Erythroblast (primary cell): ENCODE measurements around the gene SLC25A51.

Source experiments
- DNase-seq, 2 experiments: peaks; one replicate each; lab custom pipeline; 2025; lab: John Stamatoyannopoulos, UW
- GATA1 ChIP-seq: IDR thresholded peaks from 2 replicates; pipeline ENCODE4 v1.6.1; 2011; ENCODE audit warnings: low read depth, mild to moderate bottlenecking, control low read depth, low read length, moderate library complexity
- POLR2A ChIP-seq: IDR thresholded peaks from 2 replicates; pipeline ENCODE4 v1.6.1; 2011; ENCODE audit warnings: mild to moderate bottlenecking, low read length

SLC25A51 gene, protein sequence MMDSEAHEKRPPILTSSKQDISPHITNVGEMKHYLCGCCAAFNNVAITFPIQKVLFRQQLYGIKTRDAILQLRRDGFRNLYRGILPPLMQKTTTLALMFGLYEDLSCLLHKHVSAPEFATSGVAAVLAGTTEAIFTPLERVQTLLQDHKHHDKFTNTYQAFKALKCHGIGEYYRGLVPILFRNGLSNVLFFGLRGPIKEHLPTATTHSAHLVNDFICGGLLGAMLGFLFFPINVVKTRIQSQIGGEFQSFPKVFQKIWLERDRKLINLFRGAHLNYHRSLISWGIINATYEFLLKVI

GRCh38 chr9:37903647-37904444 lies at the start of gene SLC25A51:
SLC25A51 (minus strand) TSS chr9:37904127; CDS start chr9:37888550, 15,577 bp downstream.
- DNase-seq = peak; percentile 94 to 96
- TF ChIP-seq POLR2A = peak; percentile 78
- no peak for TF ChIP-seq GATA1

- TF ChIP-seq GATA1 = no peak
- no peak for TF ChIP-seq POLR2A
- peak in 1 of 2 experiments; percentile 38 for DNase-seq
Observed at GRCh38 chr9:37953206-37953774, 49.4 kb upstream of the SLC25A51 start.

DNA sequence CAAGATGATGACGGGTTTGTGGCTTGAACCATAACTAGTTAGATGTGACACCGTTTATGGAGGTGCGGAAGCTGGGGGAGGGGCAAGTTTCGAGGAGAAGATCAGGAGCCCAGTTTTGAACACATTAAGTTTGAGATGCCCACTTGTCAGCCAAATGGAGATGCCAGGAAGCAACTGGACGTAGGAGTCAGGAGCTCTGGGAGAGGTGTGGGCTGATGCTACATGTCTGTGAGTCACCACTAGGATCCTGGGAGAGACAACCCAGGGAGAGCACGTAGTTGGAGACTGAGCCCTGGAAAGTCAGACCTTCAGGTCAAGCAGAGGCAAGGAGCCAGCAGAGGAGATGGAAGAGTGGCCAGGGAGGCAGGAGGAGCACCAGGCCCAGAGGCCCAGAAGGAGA lies 48.8 kb upstream of the SLC25A51 start:
- TF ChIP-seq GATA1 (no peak), POLR2A (no peak)
- DNase-seq = peak in 1 of 2 experiments; percentile 15

DNA sequence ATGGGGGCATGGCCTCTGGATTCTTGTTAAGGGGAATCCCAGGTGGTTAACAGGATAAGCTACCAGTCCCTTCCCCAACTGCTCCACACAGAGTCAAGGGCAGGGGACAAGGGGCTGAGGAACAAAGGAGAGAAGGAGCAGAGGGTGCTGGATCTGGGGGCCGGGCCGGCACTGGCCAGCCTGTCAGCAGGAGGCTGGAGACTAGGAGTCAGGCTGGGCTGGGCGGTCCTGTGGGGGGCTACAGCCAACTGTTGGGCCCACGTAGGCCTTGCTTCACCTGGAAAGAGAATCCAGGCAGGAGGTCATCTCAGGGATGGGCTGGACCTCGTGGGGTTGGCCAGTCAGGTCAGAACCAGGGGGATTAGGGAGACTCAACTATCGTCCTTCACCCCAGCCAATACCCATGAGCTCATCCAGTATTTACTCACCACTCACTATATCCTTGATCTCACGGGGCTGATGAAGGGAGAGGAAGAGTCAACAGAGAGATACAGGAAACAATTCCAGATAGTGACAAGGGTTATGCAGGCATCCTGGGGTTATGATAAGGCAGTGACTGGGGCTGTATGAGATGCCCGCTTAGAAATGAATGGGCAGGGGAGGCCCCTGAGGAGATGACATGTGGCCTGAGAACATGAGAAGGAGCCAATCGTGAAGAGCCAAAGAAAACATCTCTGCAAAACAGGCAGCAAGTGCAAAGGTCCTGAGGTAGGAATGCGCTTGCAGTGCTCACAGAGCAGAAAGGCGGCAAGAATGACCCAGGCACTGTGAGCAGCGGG lies 47.9 kb upstream of the SLC25A51 start:
- DNase-seq = no peak
- TF ChIP-seq GATA1 (no peak), POLR2A (no peak)

DNA sequence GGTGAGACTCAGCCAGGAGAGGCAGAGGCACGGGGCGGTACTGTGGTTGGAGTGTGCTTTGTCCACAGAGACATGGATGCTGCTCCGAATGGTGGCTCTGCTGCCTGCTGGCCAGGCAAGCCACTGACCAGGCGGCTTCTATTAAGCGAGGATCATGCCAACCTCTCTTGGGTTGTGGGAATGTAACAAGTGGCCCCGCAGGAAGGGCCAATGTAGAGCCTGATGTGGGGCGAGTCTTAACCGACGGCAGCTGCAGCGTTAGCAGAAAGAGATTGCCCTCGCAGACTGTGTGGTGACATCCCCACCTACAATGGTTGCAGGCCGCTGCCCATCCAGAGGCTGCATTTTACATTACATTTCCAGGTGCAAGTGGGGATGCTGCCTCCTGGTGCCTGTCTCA lies 46.6 kb upstream of the SLC25A51 start:
- TF ChIP-seq GATA1 = no peak
- TF ChIP-seq POLR2A = no peak
- no peak for DNase-seq

DNA sequence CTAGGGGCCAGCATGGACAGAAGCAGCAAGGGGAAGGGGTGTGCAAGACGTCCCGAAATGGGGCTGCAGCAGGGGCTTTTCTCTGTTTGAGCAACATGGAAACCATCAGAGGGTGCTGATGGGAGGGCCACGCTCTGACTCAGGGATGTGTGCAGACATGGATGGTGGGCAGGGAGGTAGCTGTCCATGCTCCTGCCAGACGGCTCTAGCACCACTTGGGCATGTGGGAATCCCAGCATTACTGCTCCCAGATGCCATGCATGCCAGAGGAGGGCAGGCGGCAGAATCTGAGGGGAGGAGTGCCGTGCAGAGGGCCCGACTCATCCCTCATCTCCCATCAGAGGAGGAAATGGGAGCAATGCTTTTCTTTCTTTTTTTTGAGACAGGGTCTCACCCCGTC lies 45.6 kb upstream of the SLC25A51 start:
- DNase-seq = no peak

DNA sequence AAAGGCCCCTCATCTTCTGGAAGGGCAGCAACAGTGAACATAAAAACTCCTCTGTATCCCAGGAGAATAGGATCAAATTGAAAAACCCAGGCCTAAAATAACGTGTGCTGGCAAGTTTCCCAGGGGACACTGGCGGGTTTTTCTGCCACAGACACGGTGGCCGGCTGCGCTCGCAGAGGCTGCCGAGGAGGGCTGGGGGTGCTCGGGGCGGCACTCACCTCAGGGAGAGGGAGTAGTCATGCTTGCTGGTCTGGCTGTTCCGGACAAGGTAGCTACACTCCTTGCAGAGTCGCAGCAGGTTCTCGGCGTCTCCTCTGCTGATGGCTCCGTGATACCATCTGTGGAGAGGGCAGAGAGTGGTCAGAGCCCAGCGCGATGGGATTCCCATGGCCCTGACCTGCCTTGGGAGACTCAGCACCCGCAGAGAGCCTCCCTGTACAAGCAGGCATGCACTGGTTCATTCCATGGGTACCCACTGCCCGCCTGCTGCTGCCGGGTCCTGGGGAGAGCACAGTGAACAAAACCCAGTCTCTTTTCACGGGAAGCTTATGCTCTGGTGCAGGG lies 44.6 kb upstream of the SLC25A51 start:
- TF ChIP-seq GATA1 (no peak), POLR2A (no peak)
- DNase-seq = no peak

More for the DNA sequence above, 45.6 kb upstream of the SLC25A51 start:
- TF ChIP-seq POLR2A (no peak), GATA1 (no peak)

GRCh38 chr9:37947977-37948376 lies 44.0 kb upstream of the SLC25A51 start:
- DNase-seq = no peak
- TF ChIP-seq POLR2A = no peak
- no peak for TF ChIP-seq GATA1

DNA sequence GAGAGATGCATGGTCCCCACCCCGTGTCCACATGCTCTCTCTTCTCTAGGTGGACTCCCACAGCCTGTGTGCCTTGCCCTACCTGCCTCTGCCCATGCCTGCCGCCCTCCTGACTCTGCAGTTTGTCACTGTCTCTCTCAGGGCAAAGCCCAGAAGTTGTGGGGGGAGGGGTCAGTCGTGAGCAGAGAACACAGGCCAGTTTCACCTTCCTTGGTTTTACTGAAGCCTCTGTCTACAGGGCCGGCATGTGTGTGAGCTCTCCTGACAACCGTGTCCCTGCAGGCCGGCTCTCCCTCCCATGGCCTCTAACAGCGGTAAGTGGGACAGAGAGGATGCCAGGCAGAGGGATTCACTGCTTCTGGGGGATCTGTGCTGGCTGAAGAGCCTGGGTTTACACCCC lies 43.5 kb upstream of the SLC25A51 start:
- TF ChIP-seq GATA1 = no peak
- DNase-seq = no peak

DNA sequence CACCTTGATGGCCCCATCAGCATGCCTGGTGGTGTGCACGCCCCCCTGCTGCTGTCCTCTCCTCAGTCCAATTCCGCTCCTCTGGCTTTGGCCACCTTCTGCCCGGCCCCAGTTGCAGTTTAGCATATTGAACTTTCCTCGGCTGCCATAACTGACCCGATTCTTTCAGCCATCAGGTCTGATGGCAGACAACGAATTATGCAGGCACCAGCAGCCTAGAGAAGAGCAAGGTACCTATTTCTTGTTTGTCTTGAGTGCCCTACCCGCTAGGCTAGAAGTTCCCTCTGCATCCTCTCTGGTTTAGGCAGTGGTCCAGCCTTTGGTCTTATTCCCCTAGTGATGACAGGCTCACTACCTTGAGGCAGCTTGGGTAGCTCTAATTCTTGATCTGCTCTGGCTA lies 43.0 kb upstream of the SLC25A51 start:
- no peak for DNase-seq
- TF ChIP-seq GATA1 = no peak
- no peak for TF ChIP-seq POLR2A

- TF ChIP-seq GATA1 (no peak), POLR2A (no peak)
- no peak for DNase-seq
Observed at GRCh38 chr9:37946041-37946440, 42.1 kb upstream of the SLC25A51 start.

- TF ChIP-seq GATA1 (no peak), POLR2A (no peak)
- no peak for DNase-seq
Observed at GRCh38 chr9:37944671-37945481, 40.9 kb upstream of the SLC25A51 start.

DNA sequence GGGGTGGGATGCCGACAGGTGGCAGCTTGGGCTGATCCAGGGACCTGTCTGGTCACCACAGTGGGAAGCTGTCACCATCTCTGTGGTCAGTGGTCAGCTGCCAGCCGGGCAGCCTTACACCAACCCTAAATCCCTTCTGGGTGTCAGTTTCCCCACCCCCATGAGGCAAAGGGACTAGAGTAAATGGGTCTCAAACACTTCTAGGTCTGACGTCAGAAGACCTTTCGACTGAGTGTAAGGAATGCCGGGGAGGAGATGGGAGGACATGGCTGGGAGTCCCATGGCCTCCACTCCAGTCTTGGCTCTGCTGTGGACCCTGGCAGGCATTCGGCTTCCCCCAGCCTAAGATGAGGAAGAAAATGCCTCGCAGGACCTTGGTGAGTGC lies 40.3 kb upstream of the SLC25A51 start:
- no peak for DNase-seq
- no peak for TF ChIP-seq POLR2A
- no peak for TF ChIP-seq GATA1
